ENCODE data around the gene SRSF7. TPM values are rescaled to one million over a fixed set of nuclear protein-coding genes. Genes with fewer than 3 reads are reported as not detected.
A peak's percentile ranks its signal among the peaks of the same experiment; 100 is the strongest.
"Not testable (repeated sequence)": the region's sequence is repeated elsewhere in the genome, so short reads cannot be mapped to it uniquely, and the experiment has no call there.

The SRSF7 gene
- total and polyA plus RNA-seq, 9 of the 15 experiments (the other 6 are each of a cell fraction or from before 2014, with no cell fraction given): 219 to 726 (median 375) TPM

DNA sequence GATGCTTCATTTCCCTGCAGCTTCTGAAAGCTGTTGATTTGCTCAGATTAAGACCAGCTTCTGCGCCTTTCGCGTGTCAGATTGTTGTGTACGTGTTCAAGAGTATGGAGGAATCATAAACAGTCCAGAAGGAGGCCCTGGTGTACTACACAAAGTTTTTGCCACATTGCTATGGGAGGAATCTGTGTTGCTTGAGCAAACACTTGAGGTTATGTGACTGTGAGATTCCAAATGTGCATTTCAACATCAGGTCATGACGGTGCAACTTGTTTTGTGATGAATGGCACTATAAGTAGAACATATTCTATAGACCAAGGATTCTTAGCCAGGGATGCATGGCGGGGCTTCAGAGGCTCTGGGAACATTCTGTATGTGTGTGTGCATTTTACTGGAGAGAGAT, 35.0 kb downstream of the SRSF7 start (continued):
- TF ChIP-seq, protein P1, sequence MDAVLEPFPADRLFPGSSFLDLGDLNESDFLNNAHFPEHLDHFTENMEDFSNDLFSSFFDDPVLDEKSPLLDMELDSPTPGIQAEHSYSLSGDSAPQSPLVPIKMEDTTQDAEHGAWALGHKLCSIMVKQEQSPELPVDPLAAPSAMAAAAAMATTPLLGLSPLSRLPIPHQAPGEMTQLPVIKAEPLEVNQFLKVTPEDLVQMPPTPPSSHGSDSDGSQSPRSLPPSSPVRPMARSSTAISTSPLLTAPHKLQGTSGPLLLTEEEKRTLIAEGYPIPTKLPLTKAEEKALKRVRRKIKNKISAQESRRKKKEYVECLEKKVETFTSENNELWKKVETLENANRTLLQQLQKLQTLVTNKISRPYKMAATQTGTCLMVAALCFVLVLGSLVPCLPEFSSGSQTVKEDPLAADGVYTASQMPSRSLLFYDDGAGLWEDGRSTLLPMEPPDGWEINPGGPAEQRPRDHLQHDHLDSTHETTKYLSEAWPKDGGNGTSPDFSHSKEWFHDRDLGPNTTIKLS (IDR thresholded peaks at IDR 0.05; ENCODE audit: borderline replicate concordance, low read depth): no peak
- no peak for TF ChIP-seq ESRRB (CRISPR knock-in tag; IDR thresholded peaks at IDR 0.05; ENCODE audit: borderline replicate concordance)
- no peak for TF ChIP-seq IRF1 (CRISPR knock-in tag; IDR thresholded peaks at IDR 0.05; ENCODE audit: borderline replicate concordance)
- TF ChIP-seq POLR3A (IDR thresholded peaks at IDR 0.05; ENCODE audit: borderline replicate concordance, extremely low read depth, insufficient read depth, insufficient read length): no peak
- no peak for TF ChIP-seq ETV5 (CRISPR knock-in tag; IDR thresholded peaks at IDR 0.05; ENCODE audit: low read depth)
- no peak for TF ChIP-seq FOXK2 (conservative IDR thresholded peaks at IDR 0.05 in 1 of 2, IDR thresholded peaks at IDR 0.05 in 1 of 2; ENCODE audit: low read depth in 2 of 2)
- no peak for TF ChIP-seq CBFB (CRISPR knock-in tag; IDR thresholded peaks at IDR 0.05)
- no peak for TF ChIP-seq ZC3H8 (IDR thresholded peaks at IDR 0.05)

DNA sequence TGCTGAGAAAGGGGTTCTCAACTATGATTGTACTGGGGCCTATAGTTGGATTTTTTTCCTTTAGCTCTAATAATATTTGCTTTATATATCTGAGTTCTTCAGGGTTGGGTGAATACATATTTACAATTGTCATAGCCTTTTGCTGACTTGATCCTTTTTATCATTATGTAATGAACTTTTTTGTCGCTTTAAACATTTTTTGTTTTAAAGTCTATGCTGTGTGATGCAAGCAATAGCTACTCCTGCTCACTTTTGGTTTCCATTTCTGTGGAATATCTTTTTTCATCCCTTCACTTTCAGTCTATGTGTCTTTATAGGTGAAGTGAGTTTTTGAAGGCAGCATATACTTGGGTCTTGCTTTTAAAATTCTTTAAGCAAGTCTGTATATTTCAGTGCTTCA, 36.2 kb downstream of the SRSF7 start:
- 100% methylated on average over 1 of the region's 1 CpG for WGBS (ENCODE audit: insufficient coverage, low coverage, missing lambda C conversion rate)
- not testable (repeated sequence) for ATAC-seq; BruUV-seq (replicated peaks)

More for the DNA sequence above, 36.2 kb downstream of the SRSF7 start:
- H3K4me2 ChIP-seq (ENCODE audit: insufficient read depth, low read length); DNase-seq (ENCODE audit: extremely low read depth in 1 of 4, low spot score in 3 of 4); intact Hi-C loops (cut with micrococcal nuclease); H3K9me1 ChIP-seq (ENCODE audit: control insufficient read depth, insufficient read depth, low read length); H3K9ac ChIP-seq (ENCODE audit: insufficient read depth in 1 of 2, low read depth in 2 of 2, low read length in 2 of 2); CTCF ChIA-PET (ENCODE audit: low intra/inter-chr PET ratio); H3K27ac ChIP-seq (ENCODE audit: extremely low read depth, low read depth, low read length); H3K36me3 ChIP-seq (ENCODE audit: control insufficient read depth, insufficient read depth, low read length); H2AFZ ChIP-seq (ENCODE audit: low read depth, low read length); H3K27me3 ChIP-seq (ENCODE audit: control insufficient read depth in 2 of 2, insufficient read depth in 2 of 2, low read length in 2 of 2); H3K4me1 ChIP-seq (replicated peaks in 1 of 2; ENCODE audit: control insufficient read depth in 2 of 2, insufficient read depth in 2 of 2, low read length in 2 of 2); H3K9me3 ChIP-seq (replicated peaks; ENCODE audit: control insufficient read depth, insufficient read depth, low read depth, low read length); H4K20me1 ChIP-seq (replicated peaks; ENCODE audit: control insufficient read depth, insufficient read depth, low read length); H3K4me3 ChIP-seq; H3K79me2 ChIP-seq (ENCODE audit: control insufficient read depth, insufficient read depth, low read length): not testable (repeated sequence)
- FAIRE-seq: peak; percentile 65
- POLR2A ChIA-PET: interaction anchor here (0.7 to 1.8 kb wide), 2 partner anchors 10 to 36 kb away, joined by 3 to 4 read pairs; partner anchors contain the start of gene SRSF7
- in situ Hi-C loops (cut with MboI): loop anchor here (5.0 kb wide), 1 partner anchor 43 kb away; no protein-coding TSS in a partner anchor

Data from K562 (cell line).